ENCODE measurements around the gene SEC16A.

The SEC16A gene

GRCh38 chr9:136405481-136405880, 77.4 kb downstream of the SEC16A start:
- in situ Hi-C loops (cut with HindIII; ENCODE audit: low sequenced_read_pairs) = no loop called here

GRCh38 chr9:136404801-136405136, 78.1 kb downstream of the SEC16A start:
- in situ Hi-C loops (cut with HindIII; ENCODE audit: low sequenced_read_pairs) = no loop called here

- in situ Hi-C loops (cut with HindIII; ENCODE audit: low sequenced_read_pairs) = no loop called here
These were observed 78.7 kb downstream of the SEC16A start for GRCh38 chr9:136403915-136404800.

GRCh38 chr9:136403538-136403914, 79.3 kb downstream of the SEC16A start:
- in situ Hi-C loops (cut with HindIII; ENCODE audit: low sequenced_read_pairs) = no loop called here

GRCh38 chr9:136402067-136402466, 80.8 kb downstream of the SEC16A start:
- in situ Hi-C loops (cut with HindIII; ENCODE audit: low sequenced_read_pairs) = no loop called here

GRCh38 chr9:136401173-136401922, 81.5 kb downstream of the SEC16A start:
- in situ Hi-C loops (cut with HindIII; ENCODE audit: low sequenced_read_pairs) = no loop called here

- in situ Hi-C loops (cut with HindIII; ENCODE audit: low sequenced_read_pairs) = no loop called here
These were observed 82.6 kb downstream of the SEC16A start, which contains the start of gene SNAPC4 for GRCh38 chr9:136400038-136400834. TSS of gene SNAPC4 (minus strand) at chr9:136400170. CDS start at chr9:136398428, 1,742 bp downstream.

- in situ Hi-C loops (cut with HindIII; ENCODE audit: low sequenced_read_pairs) = no loop called here
These were observed 83.4 kb downstream of the SEC16A start for GRCh38 chr9:136399176-136400037.

- in situ Hi-C loops (cut with HindIII; ENCODE audit: low sequenced_read_pairs) = no loop called here
These were observed 84.6 kb downstream of the SEC16A start for GRCh38 chr9:136398286-136398685.

- in situ Hi-C loops (cut with HindIII; ENCODE audit: low sequenced_read_pairs) = no loop called here
These were observed 85.2 kb downstream of the SEC16A start for GRCh38 chr9:136397643-136398042.

GRCh38 chr9:136396219-136396515, 86.7 kb downstream of the SEC16A start:
- in situ Hi-C loops (cut with HindIII; ENCODE audit: low sequenced_read_pairs) = no loop called here

- in situ Hi-C loops (cut with HindIII; ENCODE audit: low sequenced_read_pairs) = no loop called here
These were observed 87.3 kb downstream of the SEC16A start for GRCh38 chr9:136395345-136396218.

GRCh38 chr9:136395020-136395340, 87.9 kb downstream of the SEC16A start:
- in situ Hi-C loops (cut with HindIII; ENCODE audit: low sequenced_read_pairs) = no loop called here

GRCh38 chr9:136394312-136395019, 88.4 kb downstream of the SEC16A start:
- in situ Hi-C loops (cut with HindIII; ENCODE audit: low sequenced_read_pairs) = no loop called here

GRCh38 chr9:136393531-136393930, 89.3 kb downstream of the SEC16A start:
- in situ Hi-C loops (cut with HindIII; ENCODE audit: low sequenced_read_pairs) = no loop called here

- in situ Hi-C loops (cut with HindIII; ENCODE audit: low sequenced_read_pairs) = no loop called here
These were observed 90.0 kb downstream of the SEC16A start for GRCh38 chr9:136392538-136393449.

- in situ Hi-C loops (cut with HindIII; ENCODE audit: low sequenced_read_pairs) = no loop called here
These were observed 90.9 kb downstream of the SEC16A start for GRCh38 chr9:136391737-136392537.

All from endothelial cell of hepatic sinusoid (primary cell).